Measurements from ENCODE around the gene C6orf52.

C6orf52 gene

GRCh38 chr6:10633216-10633615, 61.2 kb downstream of the C6orf52 start:
- DNase-seq (ENCODE audit: low read depth), result peak; percentile 11
- no peak overlapping the region for H3K4me3 ChIP-seq (ENCODE audit: control insufficient read depth, low read depth, low read length)
- no peak for TF ChIP-seq CTCF (IDR thresholded peaks at IDR 0.05; ENCODE audit: control insufficient read depth, insufficient read depth, low read depth, low read length, missing control alignments)

DNA sequence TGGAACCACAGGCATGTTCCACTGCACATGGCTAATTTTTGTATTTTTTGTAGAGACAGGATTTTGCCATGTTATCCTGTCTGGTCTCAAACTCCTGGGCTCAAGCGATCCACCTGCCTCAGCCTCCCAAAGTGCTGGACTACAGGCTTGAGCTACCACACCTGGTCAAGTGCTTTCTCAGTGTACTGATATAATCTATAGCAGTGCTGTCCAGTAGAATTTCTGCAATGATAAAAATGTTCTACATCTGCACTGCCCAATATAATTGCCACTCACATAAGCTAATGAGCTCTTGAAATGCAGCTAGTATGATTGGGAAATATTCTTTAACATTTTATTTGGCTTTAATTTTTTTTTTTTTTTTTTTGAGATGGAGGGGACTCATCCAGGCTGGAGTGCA, 64.2 kb downstream of the C6orf52 start:
- DNase-seq (ENCODE audit: low read depth), result no peak
- H3K4me3 ChIP-seq (ENCODE audit: control insufficient read depth, low read depth, low read length), result no peak overlapping the region
- TF ChIP-seq CTCF (IDR thresholded peaks at IDR 0.05; ENCODE audit: control insufficient read depth, insufficient read depth, low read depth, low read length, missing control alignments), result no peak

GRCh38 chr6:10627800-10628199, 66.6 kb downstream of the C6orf52 start:
- DNase-seq (ENCODE audit: low read depth), result no peak
- no peak overlapping the region for H3K4me3 ChIP-seq (ENCODE audit: control insufficient read depth, low read depth, low read length)
- TF ChIP-seq CTCF (IDR thresholded peaks at IDR 0.05; ENCODE audit: control insufficient read depth, insufficient read depth, low read depth, low read length, missing control alignments), result no peak

DNA sequence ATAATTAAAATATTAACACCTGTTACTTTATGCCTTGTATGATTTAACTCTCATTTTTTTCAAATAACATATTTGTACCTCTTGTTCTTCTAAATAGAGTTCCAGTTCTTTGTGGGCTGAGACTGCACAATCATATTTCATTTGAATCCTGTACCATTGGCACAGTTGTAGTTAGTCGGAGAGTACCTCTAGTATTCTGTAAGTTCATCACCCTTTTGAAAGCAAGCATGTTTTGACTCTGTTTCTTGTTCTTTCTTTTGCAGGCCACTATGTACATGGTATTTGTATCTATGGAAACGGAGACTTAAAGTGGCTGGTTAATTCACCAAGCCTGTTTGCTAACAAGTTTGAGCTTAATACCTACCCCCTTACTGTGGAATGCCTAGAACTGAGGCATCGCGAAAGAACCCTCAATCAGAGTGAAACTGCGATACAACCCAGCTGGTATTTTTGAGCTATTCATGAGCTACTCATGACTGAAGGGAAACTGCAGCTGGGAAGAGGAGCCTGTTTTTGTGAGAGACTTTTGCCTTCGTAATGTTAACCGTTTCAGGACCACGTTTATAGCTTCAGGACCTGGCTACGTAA, 68.2 kb downstream of the C6orf52 start:
- TF ChIP-seq CTCF (IDR thresholded peaks at IDR 0.05; ENCODE audit: control insufficient read depth, insufficient read depth, low read depth, low read length, missing control alignments), result no peak
- no peak for DNase-seq (ENCODE audit: low read depth)
- H3K4me3 ChIP-seq (ENCODE audit: control insufficient read depth, low read depth, low read length), result no peak overlapping the region

GRCh38 chr6:10624836-10625235, 69.6 kb downstream of the C6orf52 start:
- no peak for TF ChIP-seq CTCF (IDR thresholded peaks at IDR 0.05; ENCODE audit: control insufficient read depth, insufficient read depth, low read depth, low read length, missing control alignments)
- no peak for DNase-seq (ENCODE audit: low read depth)
- no peak overlapping the region for H3K4me3 ChIP-seq (ENCODE audit: control insufficient read depth, low read depth, low read length)

DNA sequence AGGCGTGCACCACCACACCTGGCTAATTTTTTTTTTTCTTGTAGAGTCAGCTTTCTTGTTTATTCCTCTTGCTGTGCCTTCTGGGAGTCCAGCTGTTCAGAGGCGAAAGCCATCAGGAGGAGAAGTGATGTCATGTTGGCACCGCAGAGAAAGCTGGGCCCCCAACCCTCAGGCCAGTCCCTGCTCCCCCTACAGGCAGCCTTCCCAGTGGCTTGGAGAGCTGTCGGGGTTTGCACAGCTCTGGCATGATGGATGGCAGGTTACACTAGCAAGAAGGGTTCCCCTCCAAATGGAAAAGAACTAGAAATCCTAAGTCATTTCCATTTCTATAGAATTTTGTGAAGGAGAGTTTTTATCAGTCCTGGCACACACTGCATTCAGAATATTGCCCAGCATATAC, 72.6 kb downstream of the C6orf52 start:
- no peak overlapping the region for H3K4me3 ChIP-seq (ENCODE audit: control insufficient read depth, low read depth, low read length)
- DNase-seq (ENCODE audit: low read depth), result no peak
- TF ChIP-seq CTCF (IDR thresholded peaks at IDR 0.05; ENCODE audit: control insufficient read depth, insufficient read depth, low read depth, low read length, missing control alignments), result no peak
